Measurements from ENCODE around the gene RNMT. TPM values are rescaled to one million over a fixed set of nuclear protein-coding genes. Genes with fewer than 3 reads are reported as not detected.

RNMT gene
- polyA plus RNA-seq, 3 donors, result 12.9 to 36.4 (median 32.6) TPM

- Histone ChIP-seq H3K4me2 (replicated peaks; ENCODE audit: extremely low read depth, low read length, poor library complexity, severe bottlenecking) (no peak overlapping the region), H3K4me1 (ENCODE audit: control insufficient read depth in 1 of 2, insufficient read depth in 2 of 2, low read length in 2 of 2) (no peaks in the 10 kb centered on the region), H3K27ac (ENCODE audit: low read depth in 1 of 2, low read length in 2 of 2) (no peak overlapping the region), H4K20me1 (ENCODE audit: insufficient read depth, low read length) (no peaks in the 10 kb centered on the region), H3K4me3 (replicated peaks in 1 of 3; ENCODE audit: low read depth in 2 of 3, low read length in 3 of 3) (no peak overlapping the region), H2AFZ (ENCODE audit: insufficient read depth, low read depth, low read length, poor library complexity, severe bottlenecking) (no peak overlapping the region), H3K27me3 (ENCODE audit: control insufficient read depth in 2 of 2, insufficient read depth in 2 of 2, low read length in 2 of 2) (no peaks in the 10 kb centered on the region), H3K79me2 (ENCODE audit: insufficient read depth, low read length) (no peaks in the 10 kb centered on the region), H3K36me3 (replicated peaks in 1 of 2; ENCODE audit: control insufficient read depth in 1 of 2, insufficient read depth in 2 of 2, low read length in 2 of 2) (peaks cover 0 to 4% of the 10 kb centered on the region in 2 donors), H3K9ac (ENCODE audit: insufficient read depth, low read length, poor library complexity, severe bottlenecking) (no peak overlapping the region), H3K9me3 (replicated peaks in 1 of 2; ENCODE audit: control insufficient read depth in 1 of 2, insufficient read depth in 1 of 2, low read length in 2 of 2) (no peaks in the 10 kb centered on the region)
- Mint-ChIP-seq H3K4me1 (no peaks in the 10 kb centered on the region), H3K9me3 (peaks cover 0 to 7% (median 2%) of the 10 kb centered on the region in 7 donors), H3K27ac (peak overlapping the region in 1 of 7 donors; percentile 47), H3K27me3 (ENCODE audit: low read depth in 3 of 3) (no peaks in the 10 kb centered on the region), H3K36me3 (peaks cover 12 to 15% of the 10 kb centered on the region in 2 donors), H3K4me3 (no peak overlapping the region)
- intact Hi-C loops (cut with micrococcal nuclease), result no loop called here
- TF ChIP-seq, protein P1, sequence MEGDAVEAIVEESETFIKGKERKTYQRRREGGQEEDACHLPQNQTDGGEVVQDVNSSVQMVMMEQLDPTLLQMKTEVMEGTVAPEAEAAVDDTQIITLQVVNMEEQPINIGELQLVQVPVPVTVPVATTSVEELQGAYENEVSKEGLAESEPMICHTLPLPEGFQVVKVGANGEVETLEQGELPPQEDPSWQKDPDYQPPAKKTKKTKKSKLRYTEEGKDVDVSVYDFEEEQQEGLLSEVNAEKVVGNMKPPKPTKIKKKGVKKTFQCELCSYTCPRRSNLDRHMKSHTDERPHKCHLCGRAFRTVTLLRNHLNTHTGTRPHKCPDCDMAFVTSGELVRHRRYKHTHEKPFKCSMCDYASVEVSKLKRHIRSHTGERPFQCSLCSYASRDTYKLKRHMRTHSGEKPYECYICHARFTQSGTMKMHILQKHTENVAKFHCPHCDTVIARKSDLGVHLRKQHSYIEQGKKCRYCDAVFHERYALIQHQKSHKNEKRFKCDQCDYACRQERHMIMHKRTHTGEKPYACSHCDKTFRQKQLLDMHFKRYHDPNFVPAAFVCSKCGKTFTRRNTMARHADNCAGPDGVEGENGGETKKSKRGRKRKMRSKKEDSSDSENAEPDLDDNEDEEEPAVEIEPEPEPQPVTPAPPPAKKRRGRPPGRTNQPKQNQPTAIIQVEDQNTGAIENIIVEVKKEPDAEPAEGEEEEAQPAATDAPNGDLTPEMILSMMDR (IDR thresholded peaks at IDR 0.05), result peak; percentile 42
- DNase-seq, result peak in 1 of 3 donors; percentile 5
- no CpG with 5 or more reads among the region's 5 CpGs for WGBS (ENCODE audit: insufficient coverage)
Observed at GRCh38 chr18:13680612-13681011, 45.9 kb upstream of the RNMT start.

DNA sequence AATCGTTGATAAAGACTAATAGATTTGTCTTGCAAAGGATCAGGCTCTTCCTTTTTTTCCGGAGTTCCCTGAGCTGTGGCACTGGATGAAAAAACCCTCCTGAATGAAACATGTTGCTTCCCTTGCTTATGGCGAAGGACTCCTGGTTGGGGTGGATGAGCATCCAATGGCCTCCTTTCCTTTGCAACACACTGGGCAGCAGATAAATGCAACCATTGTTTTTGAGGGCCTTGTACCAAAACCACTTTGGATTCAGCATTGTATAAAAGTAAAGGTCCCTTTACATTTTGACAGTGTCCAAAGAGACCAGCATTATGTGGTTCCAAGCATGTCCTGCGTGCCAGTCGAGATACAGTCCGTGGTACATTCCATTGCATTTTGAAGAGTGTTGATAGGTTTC, 44.8 kb upstream of the RNMT start:
- Mint-ChIP-seq H3K4me1 (no peaks in the 10 kb centered on the region), H3K27me3 (ENCODE audit: low read depth in 3 of 3) (no peaks in the 10 kb centered on the region), H3K27ac (no peak overlapping the region), H3K36me3 (peaks cover 12 to 15% of the 10 kb centered on the region in 2 donors), H3K9me3 (peaks cover 0 to 6% (median 3%) of the 10 kb centered on the region in 7 donors), H3K4me3 (no peak overlapping the region)
- H3K9me3 ChIP-seq (replicated peaks in 1 of 2; ENCODE audit: control insufficient read depth in 1 of 2, insufficient read depth in 1 of 2, low read length in 2 of 2), result no peaks in the 10 kb centered on the region
- peaks cover 9% of the 10 kb centered on the region for H3K79me2 ChIP-seq (ENCODE audit: insufficient read depth, low read length)
- no peak overlapping the region for H3K4me3 ChIP-seq (replicated peaks in 1 of 3; ENCODE audit: low read depth in 2 of 3, low read length in 3 of 3)
- H3K27me3 ChIP-seq (ENCODE audit: control insufficient read depth in 2 of 2, insufficient read depth in 2 of 2, low read length in 2 of 2), result no peaks in the 10 kb centered on the region
- H2AFZ ChIP-seq (ENCODE audit: insufficient read depth, low read depth, low read length, poor library complexity, severe bottlenecking), result no peak overlapping the region
- H4K20me1 ChIP-seq (ENCODE audit: insufficient read depth, low read length), result no peaks in the 10 kb centered on the region
- no peak overlapping the region for H3K27ac ChIP-seq (ENCODE audit: low read depth in 1 of 2, low read length in 2 of 2)
- no peak overlapping the region for H3K9ac ChIP-seq (ENCODE audit: insufficient read depth, low read length, poor library complexity, severe bottlenecking)
- H3K36me3 ChIP-seq (replicated peaks in 1 of 2; ENCODE audit: control insufficient read depth in 1 of 2, insufficient read depth in 2 of 2, low read length in 2 of 2), result peaks cover 0 to 4% of the 10 kb centered on the region in 2 donors
- H3K4me2 ChIP-seq (replicated peaks; ENCODE audit: extremely low read depth, low read length, poor library complexity, severe bottlenecking), result no peak overlapping the region
- 92% methylated on average over 2 of the region's 6 CpGs for WGBS (ENCODE audit: insufficient coverage)
- H3K4me1 ChIP-seq (ENCODE audit: control insufficient read depth in 1 of 2, insufficient read depth in 2 of 2, low read length in 2 of 2), result no peaks in the 10 kb centered on the region
- no peak for DNase-seq
- TF ChIP-seq, protein P1 (IDR thresholded peaks at IDR 0.05), result no peak
- intact Hi-C loops (cut with micrococcal nuclease), result no loop called here

Data from CD14-positive monocyte (primary cell).